Activated naive CD8-positive, alpha-beta T cell (primary cell): ENCODE measurements around the gene ERVH48-1.
"Not testable (repeated sequence)": the region's sequence is repeated elsewhere in the genome, so short reads cannot be mapped to it uniquely, and the experiment has no call there.

Experiments
- H3K27ac Mint-ChIP-seq: one replicate; pipeline ENCODE4 v1.8.0; 2021; ENCODE audit warnings: mixed read lengths
- H3K27me3 Mint-ChIP-seq: one replicate; pipeline ENCODE4 v1.8.0; 2021; ENCODE audit warnings: mixed read lengths
- H3K36me3 Mint-ChIP-seq: one replicate; pipeline ENCODE4 v1.8.0; 2021; ENCODE audit warnings: mixed read lengths
- H3K4me1 Mint-ChIP-seq: one replicate; pipeline ENCODE4 v1.8.0; 2021; ENCODE audit warnings: low read depth, mixed read lengths
- H3K4me3 Mint-ChIP-seq: one replicate; pipeline ENCODE4 v1.8.0; 2021; ENCODE audit warnings: mild to moderate bottlenecking, mixed read lengths
- H3K9me3 Mint-ChIP-seq: one replicate; pipeline ENCODE4 v1.8.0; 2021; ENCODE audit warnings: low read depth, mixed read lengths

The ERVH48-1 gene

GRCh38 chr21:42925114-42925926, at the start of gene ERVH48-1:
Gene ERVH48-1 (minus strand): TSS chr21:42925630. CDS start chr21:42919006, 6,624 bp downstream.
- H3K27ac Mint-ChIP-seq: no peak within 1 kb of the TSS
- H3K4me1 Mint-ChIP-seq: peaks cover 18% of the 10 kb centered on the region
- no peaks in the 10 kb centered on the region for H3K9me3 Mint-ChIP-seq
- no peak within 1 kb of the TSS for H3K4me3 Mint-ChIP-seq
- no peaks in the 10 kb centered on the region for H3K36me3 Mint-ChIP-seq
- H3K27me3 Mint-ChIP-seq: no peaks in the 10 kb centered on the region

DNA sequence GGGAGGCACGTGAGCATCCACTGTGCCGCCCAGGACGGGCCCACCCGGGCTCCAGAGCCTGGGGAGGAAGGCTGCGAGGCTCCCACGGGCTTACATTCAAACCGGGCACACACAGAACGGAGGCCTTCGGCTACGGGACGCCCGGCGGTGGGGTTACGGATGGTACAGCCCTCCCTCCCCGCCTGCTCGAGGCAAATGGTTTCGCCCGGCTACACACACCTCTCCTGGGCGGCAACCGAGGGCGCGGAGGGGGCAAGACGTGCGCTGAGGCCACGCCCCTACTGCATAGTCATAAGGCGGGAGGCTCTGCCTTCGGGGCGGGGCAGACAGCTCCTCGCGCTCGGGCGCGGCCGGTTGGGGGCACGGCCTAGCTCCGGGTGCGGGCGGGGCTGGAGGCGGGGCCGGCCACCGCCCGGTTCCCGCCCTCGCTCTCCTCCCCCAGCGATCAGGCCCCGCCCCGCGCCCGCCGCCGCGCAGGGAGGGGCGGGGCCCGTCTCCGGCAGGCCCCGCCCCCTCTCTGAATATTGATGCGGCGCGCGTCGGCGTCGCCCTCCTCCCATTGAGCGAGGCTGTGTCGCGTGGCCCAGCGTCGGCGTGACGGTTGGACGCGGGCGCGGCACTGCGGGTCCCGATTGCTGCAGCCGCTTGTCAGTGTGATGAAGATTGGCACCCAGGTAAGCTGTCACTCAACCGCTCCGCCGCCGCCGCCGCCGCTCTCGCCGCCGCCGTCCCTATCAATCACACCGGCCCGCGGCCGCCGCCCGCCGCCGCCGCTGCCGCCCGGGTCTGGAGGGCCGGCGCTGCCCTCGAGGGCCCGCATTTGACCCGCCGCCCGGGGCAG, 48.8 kb upstream of the ERVH48-1 start, which contains the start of gene PKNOX1:
TSS of gene PKNOX1 (plus strand) at position 572 of the 841 bp plus-strand sequence. CDS start 29,820 bp downstream, outside the sequence.
- H3K4me3 Mint-ChIP-seq: peak within 1 kb of the TSS; percentile 88
- H3K9me3 Mint-ChIP-seq: no peaks in the 10 kb centered on the region
- H3K27me3 Mint-ChIP-seq: no peaks in the 10 kb centered on the region
- peaks cover 26% of the 10 kb centered on the region for H3K4me1 Mint-ChIP-seq
- peaks cover 3% of the 10 kb centered on the region for H3K36me3 Mint-ChIP-seq
- H3K27ac Mint-ChIP-seq: peak within 1 kb of the TSS; percentile 93

GRCh38 chr21:42973309-42973990, 48.0 kb upstream of the ERVH48-1 start:
- H3K27ac Mint-ChIP-seq: peak overlapping the region; percentile 84
- H3K27me3 Mint-ChIP-seq: no peaks in the 10 kb centered on the region
- no peaks in the 10 kb centered on the region for H3K9me3 Mint-ChIP-seq
- peaks cover 23% of the 10 kb centered on the region for H3K4me1 Mint-ChIP-seq
- H3K4me3 Mint-ChIP-seq: peak overlapping the region; percentile 71
- no peaks in the 10 kb centered on the region for H3K36me3 Mint-ChIP-seq

GRCh38 chr21:42971897-42972275, 46.5 kb upstream of the ERVH48-1 start:
- Mint-ChIP-seq H3K27me3 (no peaks in the 10 kb centered on the region), H3K9me3 (no peaks in the 10 kb centered on the region), H3K27ac (no peak overlapping the region), H3K36me3 (no peaks in the 10 kb centered on the region), H3K4me1 (peaks cover 12% of the 10 kb centered on the region), H3K4me3 (no peak overlapping the region)

GRCh38 chr21:42970946-42971653, 45.7 kb upstream of the ERVH48-1 start:
- no peaks in the 10 kb centered on the region for H3K27me3 Mint-ChIP-seq
- no peaks in the 10 kb centered on the region for H3K9me3 Mint-ChIP-seq
- no peaks in the 10 kb centered on the region for H3K36me3 Mint-ChIP-seq
- peaks cover 4% of the 10 kb centered on the region for H3K4me1 Mint-ChIP-seq
- H3K27ac Mint-ChIP-seq: no peak overlapping the region
- no peak overlapping the region for H3K4me3 Mint-ChIP-seq

GRCh38 chr21:42969193-42969600, 43.8 kb upstream of the ERVH48-1 start:
- H3K9me3 Mint-ChIP-seq: no peaks in the 10 kb centered on the region

DNA sequence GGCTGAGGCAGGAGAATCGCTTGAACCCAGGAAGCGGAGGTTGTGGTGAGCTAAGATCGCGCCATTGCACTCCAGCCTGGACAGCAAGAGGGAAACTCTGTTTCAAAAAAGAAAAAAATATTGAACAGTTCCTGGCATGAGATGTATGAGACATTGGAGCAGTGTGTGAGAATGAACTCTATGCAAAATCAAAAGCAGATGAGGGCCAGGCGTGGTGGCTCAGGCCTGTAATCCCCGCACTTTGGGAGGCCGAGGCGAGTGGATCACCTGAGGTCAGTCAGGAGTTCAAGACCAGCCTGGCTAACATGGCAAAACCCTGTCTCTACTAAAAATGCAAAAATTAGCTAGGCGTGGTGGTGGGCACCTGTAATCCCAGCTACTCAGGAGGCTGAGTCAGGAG, 42.2 kb upstream of the ERVH48-1 start:
- not testable (repeated sequence) for H3K4me3 Mint-ChIP-seq, H3K9me3 Mint-ChIP-seq, H3K27me3 Mint-ChIP-seq, H3K27ac Mint-ChIP-seq, H3K36me3 Mint-ChIP-seq, H3K4me1 Mint-ChIP-seq

More at GRCh38 chr21:42969193-42969600, 43.8 kb upstream of the ERVH48-1 start:
- H3K27me3 Mint-ChIP-seq: no peaks in the 10 kb centered on the region
- no peaks in the 10 kb centered on the region for H3K4me1 Mint-ChIP-seq
- no peaks in the 10 kb centered on the region for H3K36me3 Mint-ChIP-seq
- no peak overlapping the region for H3K27ac Mint-ChIP-seq
- H3K4me3 Mint-ChIP-seq: no peak overlapping the region

GRCh38 chr21:42965211-42965560, 39.8 kb upstream of the ERVH48-1 start:
- H3K4me1 Mint-ChIP-seq: no peaks in the 10 kb centered on the region
- no peak overlapping the region for H3K4me3 Mint-ChIP-seq
- H3K27me3 Mint-ChIP-seq: no peaks in the 10 kb centered on the region

DNA sequence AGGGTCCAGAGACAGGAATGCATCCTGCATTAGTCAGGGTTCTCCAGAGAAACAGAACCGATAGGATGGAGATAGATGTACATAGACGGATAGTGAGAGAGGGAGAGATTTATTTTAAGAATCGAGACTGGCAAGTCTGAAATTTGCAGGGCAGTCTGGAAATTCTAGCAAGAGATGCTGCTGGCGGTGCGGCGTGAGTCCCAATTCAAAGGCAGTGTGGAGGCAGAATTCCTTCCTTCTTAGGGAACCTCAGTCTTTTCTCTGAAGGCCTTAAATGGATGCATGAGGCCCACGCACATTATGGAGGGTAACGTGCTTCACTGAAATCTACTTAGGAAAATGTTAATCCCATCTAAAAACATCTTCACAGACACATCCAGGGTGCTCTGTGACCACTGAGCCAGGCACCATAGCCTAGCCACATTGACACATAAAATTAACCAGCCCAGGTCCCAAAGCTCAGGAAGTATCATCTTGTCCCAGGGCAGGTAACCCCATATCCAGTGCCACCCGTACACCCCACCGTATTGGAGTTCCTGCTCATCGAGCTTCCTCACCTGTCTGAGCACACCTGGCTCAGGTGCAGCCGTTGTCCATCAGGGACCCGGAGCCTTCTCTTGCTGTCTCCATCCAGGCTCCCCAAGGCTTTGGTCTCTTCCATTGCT, 39.2 kb upstream of the ERVH48-1 start:
- Mint-ChIP-seq H3K36me3 (no peaks in the 10 kb centered on the region), H3K27me3 (no peaks in the 10 kb centered on the region), H3K4me3 (no peak overlapping the region), H3K9me3 (no peaks in the 10 kb centered on the region), H3K27ac (no peak overlapping the region), H3K4me1 (no peaks in the 10 kb centered on the region)

More at GRCh38 chr21:42965211-42965560, 39.8 kb upstream of the ERVH48-1 start:
- H3K36me3 Mint-ChIP-seq: no peaks in the 10 kb centered on the region
- no peaks in the 10 kb centered on the region for H3K9me3 Mint-ChIP-seq
- no peak overlapping the region for H3K27ac Mint-ChIP-seq

- H3K4me1 Mint-ChIP-seq: no peaks in the 10 kb centered on the region
- H3K27me3 Mint-ChIP-seq: no peaks in the 10 kb centered on the region
- H3K27ac Mint-ChIP-seq: no peak overlapping the region
- no peak overlapping the region for H3K4me3 Mint-ChIP-seq
- H3K9me3 Mint-ChIP-seq: no peaks in the 10 kb centered on the region
- no peaks in the 10 kb centered on the region for H3K36me3 Mint-ChIP-seq
Measured at GRCh38 chr21:42964086-42964485, 38.7 kb upstream of the ERVH48-1 start.

DNA sequence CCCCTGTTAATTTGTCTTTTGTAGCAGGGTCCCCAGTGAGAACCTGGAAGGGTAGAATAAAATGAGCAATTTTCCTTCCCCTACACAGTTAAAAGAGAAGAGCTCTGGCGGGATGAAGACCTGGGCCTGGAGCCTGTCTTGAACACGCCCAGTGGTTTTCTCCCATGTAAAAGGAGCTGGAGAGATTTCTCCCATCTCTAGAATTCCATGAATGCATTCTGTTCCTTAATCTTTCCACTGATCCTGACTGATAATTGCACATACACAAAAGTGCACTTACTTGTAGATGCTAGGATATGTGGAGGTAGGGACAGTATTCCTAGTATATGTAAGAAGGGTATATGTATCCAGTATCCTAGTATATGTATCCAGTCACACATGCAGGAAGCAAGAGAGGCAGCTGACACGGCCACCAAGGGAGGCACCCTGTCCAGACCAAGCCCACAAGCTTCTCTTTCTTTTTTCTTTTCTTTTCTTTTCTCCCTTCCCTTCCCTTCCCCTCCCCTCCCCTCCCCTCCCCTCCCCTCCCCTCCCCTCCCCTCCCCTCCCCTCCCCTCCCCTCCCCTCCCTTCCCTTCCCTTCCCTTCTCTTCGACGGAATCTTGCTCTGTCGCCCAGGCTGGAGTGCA, 37.1 kb upstream of the ERVH48-1 start:
- Mint-ChIP-seq H3K36me3 (no peaks in the 10 kb centered on the region), H3K27me3 (no peaks in the 10 kb centered on the region), H3K9me3 (no peaks in the 10 kb centered on the region), H3K4me3 (no peak overlapping the region), H3K27ac (no peak overlapping the region), H3K4me1 (no peaks in the 10 kb centered on the region)

- H3K4me3 Mint-ChIP-seq: no peak overlapping the region
- no peaks in the 10 kb centered on the region for H3K4me1 Mint-ChIP-seq
- H3K36me3 Mint-ChIP-seq: no peaks in the 10 kb centered on the region
- no peaks in the 10 kb centered on the region for H3K27me3 Mint-ChIP-seq
- no peaks in the 10 kb centered on the region for H3K9me3 Mint-ChIP-seq
- no peak overlapping the region for H3K27ac Mint-ChIP-seq
Measured at GRCh38 chr21:42959728-42960127, 34.3 kb upstream of the ERVH48-1 start.

GRCh38 chr21:42958122-42958521, 32.7 kb upstream of the ERVH48-1 start:
- H3K4me1 Mint-ChIP-seq: not testable (repeated sequence)

More at GRCh38 chr21:42958122-42958521, 32.7 kb upstream of the ERVH48-1 start:
- not testable (repeated sequence) for H3K36me3 Mint-ChIP-seq, H3K27ac Mint-ChIP-seq, H3K27me3 Mint-ChIP-seq, H3K9me3 Mint-ChIP-seq, H3K4me3 Mint-ChIP-seq
